ENCODE results near the gene RFX2. TPM values are rescaled to one million over a fixed set of nuclear protein-coding genes. Genes with fewer than 3 reads are reported as not detected.
A peak's percentile ranks its signal among the peaks of the same experiment; 100 is the strongest.

RFX2 gene
- total and polyA plus RNA-seq, 8 donors: 1.8 to 14.0 (median 3.4) TPM

GRCh38 chr19:5952193-5953029 lies 157.9 kb downstream of the RFX2 start:
- no peaks in the 10 kb centered on the region for H3K9me3 ChIP-seq
- no peak for ATAC-seq
- 81 to 86% methylated on average over 18 of the region's 18 CpGs for WGBS, 2 donors
- no peak overlapping the region for H3K4me3 ChIP-seq
- no peak overlapping the region for H3K27ac ChIP-seq
- H3K27me3 ChIP-seq: no peaks in the 10 kb centered on the region
- H3K4me1 ChIP-seq: peaks cover 26 to 55% (median 30%) of the 10 kb centered on the region in 3 donors
- no peak for DNase-seq
- H3K36me3 ChIP-seq: no peaks in the 10 kb centered on the region
- no peak for TF ChIP-seq CTCF (IDR thresholded peaks at IDR 0.05)
- intact Hi-C loops (cut with DNase I): no loop called here
- FAIRE-seq: no peak

GRCh38 chr19:5951338-5951861 lies 158.9 kb downstream of the RFX2 start:
- Histone ChIP-seq H3K4me3 (no peak overlapping the region), H3K36me3 (no peaks in the 10 kb centered on the region), H3K9me3 (no peaks in the 10 kb centered on the region), H3K27ac (peak overlapping the region in 1 of 4 donors; percentile 22), H3K27me3 (no peaks in the 10 kb centered on the region), H3K4me1 (peaks cover 23 to 46% (median 28%) of the 10 kb centered on the region in 3 donors)
- intact Hi-C loops (cut with DNase I): no loop called here
- no peak for TF ChIP-seq CTCF (IDR thresholded peaks at IDR 0.05)
- DNase-seq (no peak), FAIRE-seq (no peak), ATAC-seq (no peak)
- WGBS, 2 donors: 74 to 77% methylated on average over 19 of the region's 19 CpGs

- intact Hi-C loops (cut with DNase I): no loop called here
- Histone ChIP-seq H3K36me3 (no peaks in the 10 kb centered on the region), H3K4me1 (peaks cover 20 to 39% (median 21%) of the 10 kb centered on the region in 3 donors), H3K27ac (no peak overlapping the region), H3K27me3 (no peaks in the 10 kb centered on the region), H3K4me3 (no peak overlapping the region), H3K9me3 (no peaks in the 10 kb centered on the region)
- ATAC-seq: no peak
- TF ChIP-seq CTCF (IDR thresholded peaks at IDR 0.05): no peak
- 84 to 88% methylated on average over 3 of the region's 3 CpGs for WGBS, 2 donors
- no peak for FAIRE-seq
- no peak for DNase-seq
These were observed 159.6 kb downstream of the RFX2 start for GRCh38 chr19:5950741-5951140.

- Histone ChIP-seq H3K27ac (no peak overlapping the region), H3K27me3 (no peaks in the 10 kb centered on the region), H3K4me1 (peaks cover 13 to 30% (median 21%) of the 10 kb centered on the region in 3 donors), H3K4me3 (no peak overlapping the region), H3K9me3 (no peaks in the 10 kb centered on the region), H3K36me3 (no peaks in the 10 kb centered on the region)
- no peak for TF ChIP-seq CTCF (IDR thresholded peaks at IDR 0.05)
- intact Hi-C loops (cut with DNase I): no loop called here
- DNase-seq: peak in 1 of 6 donors; percentile 39
- WGBS, 2 donors: 91 to 94% methylated on average over 13 of the region's 13 CpGs
- no peak for ATAC-seq
- no peak for FAIRE-seq
These were observed 160.5 kb downstream of the RFX2 start for GRCh38 chr19:5949792-5950305.

All from pancreas (tissue), 10 donors.